HEK293 (cell line): Measurements from ENCODE around the gene CFAP73.

Experiments
- CTCF ChIA-PET: fragments of 350-600 bp; formaldehyde crosslinking; extraction: SDS; loops from one replicate; lab custom pipeline; 2021; ENCODE audit warnings: antibody characterized with exemption; lab: Yijun Ruan, JAX
- POLR2A ChIA-PET: fragments of 300-600 bp; formaldehyde crosslinking; extraction: SDS; loops from one replicate; lab custom pipeline; 2020; ENCODE audit warnings: antibody characterized with exemption, inconsistent platforms; lab: Yijun Ruan, JAX
- H3K27ac ChIP-seq: fragments of 200-500 bp; sonication (Bioruptor generic); 2 replicates; pipeline ENCODE4 v1.5.1; 2014; ENCODE audit warnings: low read depth, low read length, control low read depth, inconsistent platforms; ENCODE audit errors: extremely low read depth
- H3K36me3 ChIP-seq, 2 experiments: fragments of 200-500 bp in 1 of 2; sonication (Bioruptor generic) in 1 of 2; 1 replicate in 1 of 2; 2 replicates in 1 of 2; pipeline ENCODE4 v1.5.1; 2014 to 2017; ENCODE audit warnings: inconsistent platforms in 2 of 2, low read length in 2 of 2; ENCODE audit not compliant: control insufficient read depth in 2 of 2, insufficient read depth in 1 of 2
- H3K4me1 ChIP-seq: fragments of 200-500 bp; sonication (Bioruptor generic); 2 replicates; pipeline ENCODE4 v1.5.1; 2014; ENCODE audit warnings: mild to moderate bottlenecking, low read length, inconsistent platforms; ENCODE audit not compliant: control insufficient read depth, insufficient read depth
- H3K4me3 ChIP-seq: 2 replicates; pipeline ENCODE4 v1.5.1; 2011; ENCODE audit warnings: low read depth, mild to moderate bottlenecking, control low read depth, low read length, moderate library complexity
- H3K9me3 ChIP-seq: fragments of 200-500 bp; sonication (Bioruptor generic); 2 replicates; pipeline ENCODE4 v1.5.1; 2014; ENCODE audit warnings: low read depth, low read length, inconsistent platforms; ENCODE audit not compliant: control insufficient read depth, insufficient read depth
- PRDM1 ChIP-seq: fragments of 450-650 bp; formaldehyde crosslinking; IDR thresholded peaks from 2 replicates; pipeline ENCODE4; 2016; ENCODE audit warnings: missing biosample characterization, missing genetic modification characterization
- ZBTB20 ChIP-seq: fragments of 450-650 bp; formaldehyde crosslinking; IDR thresholded peaks from 2 replicates; pipeline ENCODE4 v1.5.1; 2016; ENCODE audit warnings: missing biosample characterization, missing genetic modification characterization
- ZIC2 ChIP-seq: fragments of 450-650 bp; formaldehyde crosslinking; IDR thresholded peaks from 2 replicates; pipeline ENCODE4 v1.5.1; 2016; ENCODE audit warnings: missing biosample characterization, missing genetic modification characterization
- ZNF132 ChIP-seq: fragments of 450-650 bp; formaldehyde crosslinking; IDR thresholded peaks from 2 replicates; pipeline ENCODE4 v1.5.1; 2017; ENCODE audit warnings: missing biosample characterization, missing genetic modification characterization, borderline replicate concordance
- ZNF157 ChIP-seq: fragments of 450-650 bp; formaldehyde crosslinking; IDR thresholded peaks from 2 replicates; pipeline ENCODE4 v1.5.1; 2016; ENCODE audit warnings: missing biosample characterization, missing genetic modification characterization
- ZNF175 ChIP-seq: fragments of 450-650 bp; formaldehyde crosslinking; IDR thresholded peaks from 2 replicates; pipeline ENCODE4 v1.5.1; 2016; ENCODE audit warnings: missing biosample characterization, missing genetic modification characterization
- ZNF2 ChIP-seq: fragments of 450-650 bp; formaldehyde crosslinking; IDR thresholded peaks from 2 replicates; pipeline ENCODE4 v1.5.1; 2016; ENCODE audit warnings: missing biosample characterization, missing genetic modification characterization
- ZNF202 ChIP-seq: fragments of 450-650 bp; formaldehyde crosslinking; IDR thresholded peaks from 2 replicates; pipeline ENCODE4 v1.5.1; 2016; ENCODE audit warnings: missing biosample characterization, missing genetic modification characterization, borderline replicate concordance
- ZNF280C ChIP-seq: fragments of 450-650 bp; formaldehyde crosslinking; IDR thresholded peaks from 2 replicates; pipeline ENCODE4 v1.5.1; 2016; ENCODE audit warnings: missing biosample characterization, missing genetic modification characterization
- ZNF292 ChIP-seq: fragments of 450-650 bp; formaldehyde crosslinking; IDR thresholded peaks from 2 replicates; pipeline ENCODE4 v1.5.1; 2016; ENCODE audit warnings: low read depth, missing biosample characterization, missing genetic modification characterization, borderline replicate concordance
- ZNF311 ChIP-seq: fragments of 450-650 bp; formaldehyde crosslinking; IDR thresholded peaks from 2 replicates; pipeline ENCODE4 v1.5.1; 2017; ENCODE audit warnings: missing biosample characterization, missing genetic modification characterization, borderline replicate concordance
- ZNF426 ChIP-seq: fragments of 450-650 bp; formaldehyde crosslinking; IDR thresholded peaks from 2 replicates; pipeline ENCODE4 v1.5.1; 2017; ENCODE audit warnings: missing biosample characterization, missing genetic modification characterization, mild to moderate bottlenecking, inconsistent platforms, moderate library complexity
- ZNF510 ChIP-seq: fragments of 450-650 bp; formaldehyde crosslinking; IDR thresholded peaks from 2 replicates; pipeline ENCODE4 v1.5.1; 2018; ENCODE audit warnings: mild to moderate bottlenecking, missing genetic modification characterization, missing biosample characterization; ENCODE audit not compliant: insufficient replicate concordance
- ZNF558 ChIP-seq: fragments of 450-650 bp; formaldehyde crosslinking; IDR thresholded peaks from 2 replicates; pipeline ENCODE4 v1.5.1; 2016; ENCODE audit warnings: missing biosample characterization, missing genetic modification characterization
- ZNF585B ChIP-seq: fragments of 450-650 bp; formaldehyde crosslinking; IDR thresholded peaks from 2 replicates; pipeline ENCODE4 v1.5.1; 2016; ENCODE audit warnings: missing biosample characterization, missing genetic modification characterization
- ZNF623 ChIP-seq: fragments of 450-650 bp; formaldehyde crosslinking; IDR thresholded peaks from 2 replicates; pipeline ENCODE4 v1.5.1; 2016; ENCODE audit warnings: missing biosample characterization, missing genetic modification characterization
- ZNF626 ChIP-seq: fragments of 450-650 bp; sonication (Bioruptor Pico); formaldehyde crosslinking; IDR thresholded peaks from 2 replicates; pipeline ENCODE4 v1.5.1; 2018; ENCODE audit warnings: missing biosample characterization, missing genetic modification characterization, inconsistent platforms
- ZNF677 ChIP-seq: fragments of 450-650 bp; IDR thresholded peaks from 2 replicates; pipeline ENCODE4 v1.5.0; 2018; ENCODE audit warnings: missing biosample characterization, mild to moderate bottlenecking, missing genetic modification characterization, moderate library complexity
- ZNF76 ChIP-seq: fragments of 450-650 bp; formaldehyde crosslinking; IDR thresholded peaks from 2 replicates; pipeline ENCODE4; 2016; ENCODE audit warnings: low read depth, missing biosample characterization, missing genetic modification characterization, borderline replicate concordance
- ZNF776 ChIP-seq: fragments of 450-650 bp; formaldehyde crosslinking; IDR thresholded peaks from 2 replicates; pipeline ENCODE4 v1.5.0; 2017; ENCODE audit warnings: missing biosample characterization, missing genetic modification characterization, borderline replicate concordance
- ZNF777 ChIP-seq: fragments of 450-650 bp; formaldehyde crosslinking; IDR thresholded peaks from 2 replicates; pipeline ENCODE4 v1.5.1; 2017; ENCODE audit warnings: missing biosample characterization, missing genetic modification characterization, borderline replicate concordance
- TF ChIP-seq, protein P1 (sequence below): fragments of 450-650 bp; formaldehyde crosslinking; IDR thresholded peaks from 2 replicates; pipeline ENCODE4 v1.5.1; 2016; ENCODE audit warnings: missing biosample characterization, missing genetic modification characterization
- TF ChIP-seq, protein P2 (sequence below): fragments of 450-650 bp; formaldehyde crosslinking; IDR thresholded peaks from 2 replicates; pipeline ENCODE4 v1.5.1; 2016; ENCODE audit warnings: missing biosample characterization, missing genetic modification characterization

CFAP73 gene

GRCh38 chr12:113191227-113191626 lies 41.7 kb downstream of the CFAP73 start:
- Histone ChIP-seq H3K27ac (no peak overlapping the region), H3K36me3 (peaks cover 13 to 51% of the 10 kb centered on the region in 2 experiments; a peak in 2 of 3 replicates), H3K4me1 (peaks cover 1% of the 10 kb centered on the region; the same call in 1 of the 2 replicates)
- POLR2A ChIA-PET = interaction anchor here (1.0 kb wide), 1 partner anchor 30 kb away, joined by 3 read pairs; the partner anchor contains the start of gene TPCN1
- CTCF ChIA-PET = interaction anchor here (1.4 kb wide), 1 partner anchor 234 kb away, joined by 5 read pairs; no protein-coding TSS in a partner anchor
- no peak for TF ChIP-seq ZNF623
- TF ChIP-seq, protein P1, sequence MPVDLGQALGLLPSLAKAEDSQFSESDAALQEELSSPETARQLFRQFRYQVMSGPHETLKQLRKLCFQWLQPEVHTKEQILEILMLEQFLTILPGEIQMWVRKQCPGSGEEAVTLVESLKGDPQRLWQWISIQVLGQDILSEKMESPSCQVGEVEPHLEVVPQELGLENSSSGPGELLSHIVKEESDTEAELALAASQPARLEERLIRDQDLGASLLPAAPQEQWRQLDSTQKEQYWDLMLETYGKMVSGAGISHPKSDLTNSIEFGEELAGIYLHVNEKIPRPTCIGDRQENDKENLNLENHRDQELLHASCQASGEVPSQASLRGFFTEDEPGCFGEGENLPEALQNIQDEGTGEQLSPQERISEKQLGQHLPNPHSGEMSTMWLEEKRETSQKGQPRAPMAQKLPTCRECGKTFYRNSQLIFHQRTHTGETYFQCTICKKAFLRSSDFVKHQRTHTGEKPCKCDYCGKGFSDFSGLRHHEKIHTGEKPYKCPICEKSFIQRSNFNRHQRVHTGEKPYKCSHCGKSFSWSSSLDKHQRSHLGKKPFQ = no peak
- TF ChIP-seq ZNF777 (tag by site-specific recombination) = no peak
- no peak for TF ChIP-seq ZNF157 (tag by site-specific recombination)
- TF ChIP-seq ZNF510 (tag by site-specific recombination) = no peak
- TF ChIP-seq ZBTB20 (tag by site-specific recombination) = no peak
- TF ChIP-seq ZNF202 (tag by site-specific recombination) = no peak
- TF ChIP-seq ZNF626 (tag by site-specific recombination) = no peak
- no peak for TF ChIP-seq ZNF292
- TF ChIP-seq ZNF585B (tag by site-specific recombination) = no peak
- no peak for TF ChIP-seq ZNF280C
- no peak for TF ChIP-seq ZNF2 (tag by site-specific recombination)
- TF ChIP-seq ZNF426 (tag by site-specific recombination) = no peak
- no peak for TF ChIP-seq ZNF558 (tag by site-specific recombination)
- no peak for TF ChIP-seq ZNF776 (tag by site-specific recombination)
- TF ChIP-seq, all 188 proteins: peak for 0
- Histone ChIP-seq H3K4me3 (no peak overlapping the region), H3K9me3 (no peaks in the 10 kb centered on the region)

- H3K4me1 ChIP-seq = no peaks in the 10 kb centered on the region
- H3K9me3 ChIP-seq = no peaks in the 10 kb centered on the region
- ChIA-PET POLR2A (interaction anchor here (1.0 to 1.3 kb wide), 2 partner anchors 9 to 140 kb away, joined by 3 to 4 read pairs; no protein-coding TSS in a partner anchor), CTCF (interaction anchor here (0.6 to 2.2 kb wide), 8 partner anchors 8 to 131 kb away, joined by 3 to 6 read pairs (median 4); no protein-coding TSS in a partner anchor)
- TF ChIP-seq ZNF175 = no peak
- TF ChIP-seq, protein P2, sequence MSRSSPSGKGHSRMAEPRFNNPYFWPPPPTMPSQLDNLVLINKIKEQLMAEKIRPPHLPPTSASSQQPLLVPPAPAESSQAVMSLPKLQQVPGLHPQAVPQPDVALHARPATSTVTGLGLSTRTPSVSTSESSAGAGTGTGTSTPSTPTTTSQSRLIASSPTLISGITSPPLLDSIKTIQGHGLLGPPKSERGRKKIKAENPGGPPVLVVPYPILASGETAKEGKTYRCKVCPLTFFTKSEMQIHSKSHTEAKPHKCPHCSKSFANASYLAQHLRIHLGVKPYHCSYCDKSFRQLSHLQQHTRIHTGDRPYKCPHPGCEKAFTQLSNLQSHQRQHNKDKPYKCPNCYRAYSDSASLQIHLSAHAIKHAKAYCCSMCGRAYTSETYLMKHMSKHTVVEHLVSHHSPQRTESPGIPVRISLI (tag by site-specific recombination) = no peak
- TF ChIP-seq ZNF132 (tag by site-specific recombination) = no peak
- no peak for TF ChIP-seq ZNF76 (tag by site-specific recombination)
- no peak for TF ChIP-seq ZNF677 (tag by site-specific recombination)
- TF ChIP-seq ZNF777 (tag by site-specific recombination) = no peak
- TF ChIP-seq PRDM1 (tag by site-specific recombination) = no peak
- TF ChIP-seq ZIC2 (tag by site-specific recombination) = peak; percentile 65
- TF ChIP-seq ZNF311 = no peak
- H3K36me3 ChIP-seq = peaks cover 4 to 26% of the 10 kb centered on the region in 2 experiments; a peak in 2 of 3 replicates
- H3K27ac ChIP-seq = no peak overlapping the region
- H3K4me3 ChIP-seq = no peak overlapping the region
Observed at GRCh38 chr12:113194971-113195391, 45.5 kb downstream of the CFAP73 start.
